ENCODE results near the gene MACROD2.
"Not testable (repeated sequence)": the region's sequence is repeated elsewhere in the genome, so short reads cannot be mapped to it uniquely, and the experiment has no call there.

MACROD2 gene

GRCh38 chr20:15802020-15802419, 1806.7 kb downstream of the MACROD2 start:
- TF ChIP-seq CTCF (conservative IDR thresholded peaks at IDR 0.05; ENCODE audit: low read length), result no peak
- no peak overlapping the region for H3K4me3 ChIP-seq (ENCODE audit: low read length)
- no peak for DNase-seq (ENCODE audit: low read depth)

- no peak for TF ChIP-seq CTCF (conservative IDR thresholded peaks at IDR 0.05; ENCODE audit: low read length)
- H3K4me3 ChIP-seq (ENCODE audit: low read length), result no peak overlapping the region
- DNase-seq (ENCODE audit: low read depth), result no peak
Observed at GRCh38 chr20:15805154-15805553, 1809.8 kb downstream of the MACROD2 start.

DNA sequence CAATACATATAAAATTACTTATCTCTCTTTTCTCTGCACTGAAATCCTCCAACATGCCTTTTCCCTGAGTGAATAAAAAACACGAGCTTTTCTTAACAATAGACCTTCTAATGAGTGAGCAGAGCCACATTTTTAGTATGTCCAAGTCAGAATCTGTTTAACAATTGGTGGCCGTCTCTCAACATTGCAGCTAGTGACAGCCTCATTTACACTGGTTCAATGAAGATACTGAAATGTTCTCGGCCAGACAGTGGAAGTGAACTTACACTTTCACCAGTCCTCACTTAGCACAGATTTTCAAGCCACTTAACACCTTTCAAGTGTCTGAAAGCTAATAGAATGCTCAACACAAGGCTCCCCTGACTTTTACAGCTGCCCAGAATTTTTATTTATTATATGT, 1810.8 kb downstream of the MACROD2 start:
- no peak for TF ChIP-seq CTCF (conservative IDR thresholded peaks at IDR 0.05; ENCODE audit: low read length)
- H3K4me3 ChIP-seq (ENCODE audit: low read length), result no peak overlapping the region
- no peak for DNase-seq (ENCODE audit: low read depth)

DNA sequence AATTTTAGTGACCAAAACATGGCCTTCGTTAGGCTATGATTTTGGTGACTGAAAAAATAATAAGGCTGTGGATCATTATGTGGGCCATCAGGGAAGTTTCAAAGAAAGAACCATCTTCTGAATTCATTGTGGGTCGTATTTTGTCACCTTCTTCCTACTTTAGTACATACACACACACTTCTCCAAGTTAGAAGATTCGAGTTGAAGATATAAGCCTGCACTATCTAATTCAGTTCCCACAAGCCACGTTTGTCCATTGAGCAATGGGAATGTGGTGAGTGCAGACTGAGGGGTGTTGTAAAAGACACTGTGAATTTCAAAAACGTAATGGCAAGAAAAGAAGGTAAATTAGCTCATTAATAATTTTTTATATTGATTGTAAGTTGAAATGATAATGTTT, 1812.0 kb downstream of the MACROD2 start:
- H3K4me3 ChIP-seq (ENCODE audit: low read length), result no peak overlapping the region
- no peak for DNase-seq (ENCODE audit: low read depth)
- no peak for TF ChIP-seq CTCF (conservative IDR thresholded peaks at IDR 0.05; ENCODE audit: low read length)

GRCh38 chr20:15807771-15808170, 1812.5 kb downstream of the MACROD2 start:
- DNase-seq (ENCODE audit: low read depth); H3K4me3 ChIP-seq (ENCODE audit: low read length): not testable (repeated sequence)

DNA sequence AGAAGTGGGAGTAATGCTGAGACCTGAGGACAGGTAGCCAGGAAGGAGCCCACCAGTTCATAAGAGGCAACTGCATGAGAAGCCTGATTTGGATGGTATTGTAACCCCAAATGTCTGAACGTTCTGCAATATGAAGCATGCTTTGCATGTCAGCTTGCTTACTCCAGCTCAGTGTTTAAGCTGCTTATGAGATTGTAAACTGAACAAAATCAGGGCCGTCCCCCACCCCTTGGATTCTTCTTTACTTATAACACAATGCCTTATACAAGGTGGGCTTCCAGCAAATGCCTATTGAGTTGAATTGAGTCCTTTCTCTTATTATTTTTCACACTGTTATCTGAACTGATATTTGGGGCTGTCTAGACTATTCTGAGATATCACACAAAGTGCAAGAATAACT, 1816.6 kb downstream of the MACROD2 start:
- no peak overlapping the region for H3K4me3 ChIP-seq (ENCODE audit: low read length)
- TF ChIP-seq CTCF (conservative IDR thresholded peaks at IDR 0.05; ENCODE audit: low read length), result no peak
- DNase-seq (ENCODE audit: low read depth), result no peak

DNA sequence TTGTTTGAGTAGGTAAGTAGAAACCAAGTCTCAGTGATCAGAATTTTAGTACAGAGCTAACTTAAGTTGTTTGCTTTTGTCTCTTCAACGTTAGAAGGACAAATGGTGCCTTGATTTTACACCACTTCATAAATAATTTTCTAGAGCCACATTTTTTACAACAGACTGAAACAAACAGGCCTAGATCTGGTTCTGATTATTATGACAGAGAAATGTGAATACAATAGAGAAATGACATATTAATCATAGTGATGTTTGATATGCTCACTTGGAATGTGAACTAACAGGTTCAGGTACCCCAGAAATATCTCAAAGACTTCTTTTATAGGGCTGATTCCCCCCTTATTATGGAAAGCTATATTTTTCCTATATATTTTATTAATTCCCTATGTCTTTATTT, 1817.4 kb downstream of the MACROD2 start:
- H3K4me3 ChIP-seq (ENCODE audit: low read length), result no peak overlapping the region
- no peak for DNase-seq (ENCODE audit: low read depth)
- TF ChIP-seq CTCF (conservative IDR thresholded peaks at IDR 0.05; ENCODE audit: low read length), result no peak

GRCh38 chr20:15814360-15814759, 1819.0 kb downstream of the MACROD2 start:
- no peak for DNase-seq (ENCODE audit: low read depth)
- TF ChIP-seq CTCF (conservative IDR thresholded peaks at IDR 0.05; ENCODE audit: low read length), result no peak
- no peak overlapping the region for H3K4me3 ChIP-seq (ENCODE audit: low read length)
